ENCODE results near the gene HNRNPUL1.

HNRNPUL1 gene

GRCh38 chr19:41234512-41235168 is 29.5 kb upstream of the HNRNPUL1 start:
- no peak for DNase-seq (ENCODE audit: low spot score)

- DNase-seq (ENCODE audit: low spot score), result no peak
These were observed 28.7 kb upstream of the HNRNPUL1 start for GRCh38 chr19:41235480-41235879.

GRCh38 chr19:41238244-41238643 is 25.9 kb upstream of the HNRNPUL1 start:
- no peak for DNase-seq (ENCODE audit: low spot score)

- DNase-seq (ENCODE audit: low spot score), result no peak
These were observed 24.8 kb upstream of the HNRNPUL1 start for GRCh38 chr19:41239363-41239762.

- no peak for DNase-seq (ENCODE audit: low spot score)
These were observed 24.1 kb upstream of the HNRNPUL1 start for GRCh38 chr19:41239961-41240574.

GRCh38 chr19:41241859-41242258 is 22.3 kb upstream of the HNRNPUL1 start:
- no peak for DNase-seq (ENCODE audit: low spot score)

GRCh38 chr19:41244117-41244516 is 20.1 kb upstream of the HNRNPUL1 start:
- DNase-seq (ENCODE audit: low spot score), result no peak

GRCh38 chr19:41245843-41246242 is 18.3 kb upstream of the HNRNPUL1 start:
- DNase-seq (ENCODE audit: low spot score), result no peak

- DNase-seq (ENCODE audit: low spot score), result no peak
These were observed 15.3 kb upstream of the HNRNPUL1 start for GRCh38 chr19:41248895-41249294.

GRCh38 chr19:41249707-41250423 is 14.3 kb upstream of the HNRNPUL1 start:
- DNase-seq (ENCODE audit: low spot score), result no peak

- DNase-seq (ENCODE audit: low spot score), result no peak
These were observed 10.5 kb upstream of the HNRNPUL1 start for GRCh38 chr19:41253660-41254059.

GRCh38 chr19:41255171-41255570 is 9.0 kb upstream of the HNRNPUL1 start:
- DNase-seq (ENCODE audit: low spot score), result no peak

GRCh38 chr19:41261474-41262190 is 2.5 kb upstream of the HNRNPUL1 start:
- DNase-seq (ENCODE audit: low spot score), result no peak

- DNase-seq (ENCODE audit: low spot score), result peak; percentile 81
These were observed 926 bp upstream of the HNRNPUL1 start for GRCh38 chr19:41263042-41263849.

GRCh38 chr19:41264581-41265394 is 616 bp downstream of the HNRNPUL1 start:
- DNase-seq (ENCODE audit: low spot score), result peak; percentile 54

GRCh38 chr19:41265395-41266153 is 1.4 kb downstream of the HNRNPUL1 start:
- DNase-seq (ENCODE audit: low spot score), result peak; percentile 30

GRCh38 chr19:41269055-41269454 is 4.9 kb downstream of the HNRNPUL1 start:
- DNase-seq (ENCODE audit: low spot score), result no peak

GRCh38 chr19:41269571-41269970 is 5.4 kb downstream of the HNRNPUL1 start:
- no peak for DNase-seq (ENCODE audit: low spot score)

GRCh38 chr19:41273076-41273475 is 8.9 kb downstream of the HNRNPUL1 start:
- DNase-seq (ENCODE audit: low spot score), result no peak

GRCh38 chr19:41274802-41275201 is 10.6 kb downstream of the HNRNPUL1 start:
- no peak for DNase-seq (ENCODE audit: low spot score)
